ENCODE measurements around the gene CLEC16A. TPM values are rescaled to one million over a fixed set of nuclear protein-coding genes. Genes with fewer than 3 reads are reported as not detected.

The CLEC16A gene
- total RNA-seq, 1 donor from 2014 or later = 34.6 TPM

DNA sequence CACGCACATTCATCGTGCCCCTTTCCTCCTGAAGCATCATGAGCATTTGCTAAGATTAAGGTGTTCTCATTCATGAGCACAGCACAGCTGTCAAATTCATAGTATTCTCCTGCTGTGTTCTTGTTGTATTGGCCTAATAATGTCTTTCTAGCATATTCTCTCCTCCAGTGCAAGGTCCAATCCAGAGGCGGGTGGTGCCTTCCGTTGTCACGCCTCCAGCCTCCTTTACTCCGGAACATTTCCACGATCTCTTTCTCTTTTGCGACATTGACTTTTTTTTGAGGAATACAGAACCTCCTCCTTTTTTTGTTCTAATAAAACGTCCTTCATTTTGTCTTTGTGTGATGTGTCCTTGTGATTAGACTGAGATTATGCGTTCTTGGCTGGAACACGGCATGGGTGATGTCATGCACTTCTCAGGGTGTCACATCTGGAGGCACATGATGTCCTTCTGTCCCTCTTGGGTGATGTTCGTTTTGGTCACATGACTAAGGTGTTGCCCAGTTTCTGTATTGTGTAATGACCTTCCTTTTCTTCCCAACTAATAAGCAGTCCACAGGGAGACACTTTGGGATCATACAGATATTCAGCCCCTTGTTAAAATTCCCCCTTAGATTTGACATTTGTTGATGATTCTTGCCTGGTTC is 66.3 kb downstream of the CLEC16A start:
- H3K36me3 ChIP-seq = peaks cover 21% of the 10 kb centered on the region
- no peak overlapping the region for H3K4me3 ChIP-seq
- intact Hi-C loops (cut with DNase I) = no loop called here
- no peak overlapping the region for H3K27ac ChIP-seq
- no peaks in the 10 kb centered on the region for H3K27me3 ChIP-seq (ENCODE audit: low read depth)
- H3K9me3 ChIP-seq = no peaks in the 10 kb centered on the region
- DNase-seq = no peak
- TF ChIP-seq CTCF (IDR thresholded peaks at IDR 0.05) = no peak
- H3K4me1 ChIP-seq = no peaks in the 10 kb centered on the region
- no peak for ATAC-seq

DNA sequence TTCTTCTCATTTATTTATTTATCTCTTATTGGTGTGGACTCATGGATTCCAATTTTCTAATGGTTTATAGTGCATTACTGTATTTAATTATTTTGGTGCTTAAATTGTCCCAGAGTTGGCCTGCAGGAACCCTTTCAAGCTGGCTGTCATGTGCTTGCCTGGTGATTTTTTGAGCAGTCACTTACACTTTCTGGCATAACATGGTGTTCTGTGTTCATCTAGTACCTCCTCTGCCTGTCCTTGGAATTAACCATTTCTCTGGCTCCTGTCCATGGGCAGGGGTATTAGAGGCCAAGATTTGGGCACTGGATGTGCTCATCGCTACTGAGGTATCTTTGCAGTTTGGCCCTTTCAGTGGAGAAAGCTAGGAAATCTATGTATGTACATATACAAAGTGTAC is 67.0 kb downstream of the CLEC16A start:
- H3K4me3 ChIP-seq = no peak overlapping the region
- H3K27ac ChIP-seq = no peak overlapping the region
- peaks cover 22% of the 10 kb centered on the region for H3K36me3 ChIP-seq
- DNase-seq (no peak), ATAC-seq (no peak)
- no peak for TF ChIP-seq CTCF (IDR thresholded peaks at IDR 0.05)
- peaks cover 1% of the 10 kb centered on the region for H3K4me1 ChIP-seq
- H3K27me3 ChIP-seq (ENCODE audit: low read depth) = no peaks in the 10 kb centered on the region
- intact Hi-C loops (cut with DNase I) = no loop called here
- H3K9me3 ChIP-seq = no peaks in the 10 kb centered on the region

GRCh38 chr16:11012841-11013240 is 68.5 kb downstream of the CLEC16A start:
- no peaks in the 10 kb centered on the region for H3K27me3 ChIP-seq (ENCODE audit: low read depth)
- ATAC-seq = no peak
- TF ChIP-seq CTCF (IDR thresholded peaks at IDR 0.05) = no peak
- peaks cover 12% of the 10 kb centered on the region for H3K4me1 ChIP-seq
- no peaks in the 10 kb centered on the region for H3K9me3 ChIP-seq
- no peak overlapping the region for H3K4me3 ChIP-seq
- intact Hi-C loops (cut with DNase I) = no loop called here
- DNase-seq = no peak
- peaks cover 22% of the 10 kb centered on the region for H3K36me3 ChIP-seq
- no peak overlapping the region for H3K27ac ChIP-seq

DNA sequence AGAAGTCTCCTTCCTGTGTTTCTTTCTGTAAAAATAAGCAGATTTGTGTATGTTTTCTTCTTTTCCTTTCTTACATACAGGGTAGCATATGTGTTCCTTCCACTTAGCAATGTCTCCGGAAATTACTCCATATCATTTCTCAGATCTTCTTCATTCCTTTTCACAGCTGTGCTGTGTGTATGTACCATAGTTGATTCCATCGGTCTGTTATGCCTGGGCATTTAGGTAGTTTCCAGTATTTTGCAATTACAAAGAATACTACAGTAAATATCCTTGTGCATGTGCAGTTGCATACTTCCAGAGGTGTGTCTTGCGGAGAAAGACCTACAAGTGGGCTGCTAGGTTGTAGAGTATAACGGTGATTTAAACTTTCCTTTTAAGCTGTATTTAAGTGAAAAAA is 69.8 kb downstream of the CLEC16A start:
- ATAC-seq = no peak
- intact Hi-C loops (cut with DNase I) = no loop called here
- no peak for DNase-seq
- no peaks in the 10 kb centered on the region for H3K27me3 ChIP-seq (ENCODE audit: low read depth)
- H3K9me3 ChIP-seq = no peaks in the 10 kb centered on the region
- H3K27ac ChIP-seq = no peak overlapping the region
- peaks cover 12% of the 10 kb centered on the region for H3K4me1 ChIP-seq
- no peak overlapping the region for H3K4me3 ChIP-seq
- TF ChIP-seq CTCF (IDR thresholded peaks at IDR 0.05) = no peak
- H3K36me3 ChIP-seq = peaks cover 20% of the 10 kb centered on the region

DNA sequence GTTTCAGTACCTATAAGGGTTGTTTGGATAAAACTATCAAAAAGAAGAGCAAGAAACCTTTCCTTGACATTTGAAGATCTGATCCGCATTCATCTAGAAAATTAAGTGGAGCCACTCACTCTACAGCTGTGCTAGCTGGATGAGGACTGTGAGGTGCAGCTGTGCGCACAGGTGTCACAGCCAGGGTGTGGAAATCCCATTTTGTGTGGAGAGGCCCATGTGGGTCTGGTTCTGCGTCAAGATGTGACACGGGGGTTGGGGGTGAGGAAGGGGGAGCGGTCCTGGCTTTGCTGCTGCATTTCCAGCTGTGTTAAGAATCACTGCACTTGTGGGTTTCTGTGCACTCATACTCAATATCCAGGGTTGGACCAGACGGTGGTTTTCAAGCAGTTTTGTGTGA is 70.7 kb downstream of the CLEC16A start:
- no peak overlapping the region for H3K4me3 ChIP-seq
- ATAC-seq (no peak), DNase-seq (no peak)
- H3K36me3 ChIP-seq = peaks cover 18% of the 10 kb centered on the region
- peaks cover 12% of the 10 kb centered on the region for H3K4me1 ChIP-seq
- H3K9me3 ChIP-seq = no peaks in the 10 kb centered on the region
- H3K27ac ChIP-seq = no peak overlapping the region
- intact Hi-C loops (cut with DNase I) = no loop called here
- H3K27me3 ChIP-seq (ENCODE audit: low read depth) = no peaks in the 10 kb centered on the region
- TF ChIP-seq CTCF (IDR thresholded peaks at IDR 0.05) = no peak

All from lower lobe of right lung (tissue), 2 donors.